ENCODE data around the gene SVIL. TPM values are rescaled to one million over a fixed set of nuclear protein-coding genes. Genes with fewer than 3 reads are reported as not detected.
"Not testable (repeated sequence)": the region's sequence is repeated elsewhere in the genome, so short reads cannot be mapped to it uniquely, and the experiment has no call there.

The SVIL gene
- total and polyA plus RNA-seq, 2 donors, result 11.5 to 25.8 TPM

GRCh38 chr10:29590915-29591650 is 43.7 kb downstream of the SVIL start:
- WGBS, result 96% methylated on average over 2 of the region's 2 CpGs
- H3K4me1 ChIP-seq (ENCODE audit: control insufficient read depth in 2 of 2, insufficient read depth in 2 of 2, low read length in 2 of 2), result peaks cover 0 to 4% of the 10 kb centered on the region in 2 donors
- H3K4me3 ChIP-seq (ENCODE audit: low read length in 2 of 2), result no peak overlapping the region
- peaks cover 0 to 1% of the 10 kb centered on the region in 2 donors for H3K9me3 ChIP-seq (ENCODE audit: control insufficient read depth in 2 of 2, insufficient read depth in 1 of 2, low read length in 1 of 2)
- H3K27me3 ChIP-seq (ENCODE audit: control insufficient read depth in 2 of 2, insufficient read depth in 1 of 2, low read length in 1 of 2), result no peaks in the 10 kb centered on the region
- peaks cover 0 to 2% of the 10 kb centered on the region in 2 donors for H3K36me3 ChIP-seq (ENCODE audit: control insufficient read depth in 2 of 2, insufficient read depth in 2 of 2, low read length in 1 of 2)
- DNase-seq (ENCODE audit: low read depth in 6 of 9, low spot score in 9 of 9), result no peak
- no peak overlapping the region for H3K27ac ChIP-seq (ENCODE audit: low read depth in 1 of 2, low read length in 1 of 2)

GRCh38 chr10:29588629-29589421 is 45.9 kb downstream of the SVIL start:
- no peak overlapping the region for H3K27ac ChIP-seq (ENCODE audit: low read depth in 1 of 2, low read length in 1 of 2)
- DNase-seq (ENCODE audit: low read depth in 6 of 9, low spot score in 9 of 9), result no peak
- H3K9me3 ChIP-seq (ENCODE audit: control insufficient read depth in 2 of 2, insufficient read depth in 1 of 2, low read length in 1 of 2), result no peaks in the 10 kb centered on the region
- peaks cover 0 to 4% of the 10 kb centered on the region in 2 donors for H3K4me1 ChIP-seq (ENCODE audit: control insufficient read depth in 2 of 2, insufficient read depth in 2 of 2, low read length in 2 of 2)
- no peaks in the 10 kb centered on the region for H3K27me3 ChIP-seq (ENCODE audit: control insufficient read depth in 2 of 2, insufficient read depth in 1 of 2, low read length in 1 of 2)
- H3K36me3 ChIP-seq (ENCODE audit: control insufficient read depth in 2 of 2, insufficient read depth in 2 of 2, low read length in 1 of 2), result no peaks in the 10 kb centered on the region
- 89% methylated on average over 14 of the region's 14 CpGs for WGBS
- no peak overlapping the region for H3K4me3 ChIP-seq (ENCODE audit: low read length in 2 of 2)

- H3K27ac ChIP-seq (ENCODE audit: low read depth in 1 of 2, low read length in 1 of 2), result not testable (repeated sequence)
Measured at GRCh38 chr10:29587750-29588628, 46.8 kb downstream of the SVIL start.

GRCh38 chr10:29587102-29587749 is 47.5 kb downstream of the SVIL start:
- WGBS, result 96% methylated on average over 15 of the region's 15 CpGs
- not testable (repeated sequence) for H3K4me1 ChIP-seq (ENCODE audit: control insufficient read depth in 2 of 2, insufficient read depth in 2 of 2, low read length in 2 of 2); H3K36me3 ChIP-seq (ENCODE audit: control insufficient read depth in 2 of 2, insufficient read depth in 2 of 2, low read length in 1 of 2); H3K27ac ChIP-seq (ENCODE audit: low read depth in 1 of 2, low read length in 1 of 2); DNase-seq (ENCODE audit: low read depth in 6 of 9, low spot score in 9 of 9); H3K27me3 ChIP-seq (ENCODE audit: control insufficient read depth in 2 of 2, insufficient read depth in 1 of 2, low read length in 1 of 2); H3K4me3 ChIP-seq (ENCODE audit: low read length in 2 of 2); H3K9me3 ChIP-seq (ENCODE audit: control insufficient read depth in 2 of 2, insufficient read depth in 1 of 2, low read length in 1 of 2)

More at GRCh38 chr10:29587750-29588628, 46.8 kb downstream of the SVIL start:
- DNase-seq (ENCODE audit: low read depth in 6 of 9, low spot score in 9 of 9); H3K4me3 ChIP-seq (ENCODE audit: low read length in 2 of 2); H3K9me3 ChIP-seq (ENCODE audit: control insufficient read depth in 2 of 2, insufficient read depth in 1 of 2, low read length in 1 of 2); H3K4me1 ChIP-seq (ENCODE audit: control insufficient read depth in 2 of 2, insufficient read depth in 2 of 2, low read length in 2 of 2); H3K27me3 ChIP-seq (ENCODE audit: control insufficient read depth in 2 of 2, insufficient read depth in 1 of 2, low read length in 1 of 2); H3K36me3 ChIP-seq (ENCODE audit: control insufficient read depth in 2 of 2, insufficient read depth in 2 of 2, low read length in 1 of 2): not testable (repeated sequence)
- 94% methylated on average over 15 of the region's 19 CpGs for WGBS

- H3K36me3 ChIP-seq (ENCODE audit: control insufficient read depth in 2 of 2, insufficient read depth in 2 of 2, low read length in 1 of 2), result no peaks in the 10 kb centered on the region
- 88% methylated on average over 4 of the region's 4 CpGs for WGBS
Measured at GRCh38 chr10:29586509-29586908, 48.3 kb downstream of the SVIL start.

GRCh38 chr10:29585488-29585976 is 49.2 kb downstream of the SVIL start:
- no peak overlapping the region for H3K27ac ChIP-seq (ENCODE audit: low read depth in 1 of 2, low read length in 1 of 2)
- H3K9me3 ChIP-seq (ENCODE audit: control insufficient read depth in 2 of 2, insufficient read depth in 1 of 2, low read length in 1 of 2), result no peaks in the 10 kb centered on the region
- 85% methylated on average over 18 of the region's 18 CpGs for WGBS
- peaks cover 0 to 4% of the 10 kb centered on the region in 2 donors for H3K4me1 ChIP-seq (ENCODE audit: control insufficient read depth in 2 of 2, insufficient read depth in 2 of 2, low read length in 2 of 2)
- peak in 2 of 9 donors; percentile 4 to 10 for DNase-seq (ENCODE audit: low read depth in 6 of 9, low spot score in 9 of 9)
- H3K4me3 ChIP-seq (ENCODE audit: low read length in 2 of 2), result no peak overlapping the region
- no peaks in the 10 kb centered on the region for H3K36me3 ChIP-seq (ENCODE audit: control insufficient read depth in 2 of 2, insufficient read depth in 2 of 2, low read length in 1 of 2)
- no peaks in the 10 kb centered on the region for H3K27me3 ChIP-seq (ENCODE audit: control insufficient read depth in 2 of 2, insufficient read depth in 1 of 2, low read length in 1 of 2)

More at GRCh38 chr10:29586509-29586908, 48.3 kb downstream of the SVIL start:
- DNase-seq (ENCODE audit: low read depth in 6 of 9, low spot score in 9 of 9), result no peak
- Histone ChIP-seq H3K4me3 (ENCODE audit: low read length in 2 of 2) (no peak overlapping the region), H3K4me1 (ENCODE audit: control insufficient read depth in 2 of 2, insufficient read depth in 2 of 2, low read length in 2 of 2) (peaks cover 0 to 4% of the 10 kb centered on the region in 2 donors), H3K9me3 (ENCODE audit: control insufficient read depth in 2 of 2, insufficient read depth in 1 of 2, low read length in 1 of 2) (no peaks in the 10 kb centered on the region), H3K27me3 (ENCODE audit: control insufficient read depth in 2 of 2, insufficient read depth in 1 of 2, low read length in 1 of 2) (no peaks in the 10 kb centered on the region), H3K27ac (ENCODE audit: low read depth in 1 of 2, low read length in 1 of 2) (no peak overlapping the region)

GRCh38 chr10:29584436-29584835 is 50.3 kb downstream of the SVIL start:
- Histone ChIP-seq H3K27ac (ENCODE audit: low read depth in 1 of 2, low read length in 1 of 2) (no peak overlapping the region), H3K4me1 (ENCODE audit: control insufficient read depth in 2 of 2, insufficient read depth in 2 of 2, low read length in 2 of 2) (no peaks in the 10 kb centered on the region), H3K36me3 (ENCODE audit: control insufficient read depth in 2 of 2, insufficient read depth in 2 of 2, low read length in 1 of 2) (no peaks in the 10 kb centered on the region), H3K9me3 (ENCODE audit: control insufficient read depth in 2 of 2, insufficient read depth in 1 of 2, low read length in 1 of 2) (no peaks in the 10 kb centered on the region), H3K27me3 (ENCODE audit: control insufficient read depth in 2 of 2, insufficient read depth in 1 of 2, low read length in 1 of 2) (no peaks in the 10 kb centered on the region), H3K4me3 (ENCODE audit: low read length in 2 of 2) (no peak overlapping the region)
- no peak for DNase-seq (ENCODE audit: low read depth in 6 of 9, low spot score in 9 of 9)
- WGBS, result 98% methylated on average over 14 of the region's 14 CpGs

- WGBS, result 95% methylated on average over 9 of the region's 9 CpGs
- H3K27ac ChIP-seq (ENCODE audit: low read depth in 1 of 2, low read length in 1 of 2), result no peak overlapping the region
- DNase-seq (ENCODE audit: low read depth in 6 of 9, low spot score in 9 of 9), result no peak
- H3K27me3 ChIP-seq (ENCODE audit: control insufficient read depth in 2 of 2, insufficient read depth in 1 of 2, low read length in 1 of 2), result no peaks in the 10 kb centered on the region
- H3K4me1 ChIP-seq (ENCODE audit: control insufficient read depth in 2 of 2, insufficient read depth in 2 of 2, low read length in 2 of 2), result no peaks in the 10 kb centered on the region
- H3K4me3 ChIP-seq (ENCODE audit: low read length in 2 of 2), result no peak overlapping the region
- no peaks in the 10 kb centered on the region for H3K36me3 ChIP-seq (ENCODE audit: control insufficient read depth in 2 of 2, insufficient read depth in 2 of 2, low read length in 1 of 2)
- no peaks in the 10 kb centered on the region for H3K9me3 ChIP-seq (ENCODE audit: control insufficient read depth in 2 of 2, insufficient read depth in 1 of 2, low read length in 1 of 2)
Measured at GRCh38 chr10:29583674-29584073, 51.1 kb downstream of the SVIL start.

All from thymus (tissue), 11 donors.